HepG2 (cell line): ENCODE measurements around the gene IL17RC. TPM values are rescaled to one million over a fixed set of nuclear protein-coding genes. Genes with fewer than 3 reads are reported as not detected.

Source experiments
- ARHGAP35 ChIP-seq: sonication (generic); formaldehyde crosslinking; IDR thresholded peaks from 2 replicates; pipeline ENCODE4 v1.9.0; 2022; ENCODE audit warnings: mild to moderate bottlenecking, inconsistent platforms, moderate library complexity, missing genetic modification reagents, borderline replicate concordance
- ARNTL ChIP-seq: sonication (generic); formaldehyde crosslinking; IDR thresholded peaks from 2 replicates; pipeline ENCODE4 v1.4.0; 2020; ENCODE audit warnings: mild to moderate bottlenecking, missing genetic modification reagents
- CC2D1A ChIP-seq: sonication (generic); formaldehyde crosslinking; IDR thresholded peaks from 2 replicates; pipeline ENCODE4 v1.8.1; 2023; ENCODE audit warnings: mild to moderate bottlenecking, missing genetic modification reagents
- CENPT ChIP-seq: sonication (generic); formaldehyde crosslinking; IDR thresholded peaks from 2 replicates; pipeline ENCODE4 v1.8.0; 2022; ENCODE audit warnings: low read depth, mild to moderate bottlenecking, moderate library complexity, missing genetic modification reagents
- DMAP1 ChIP-seq: IDR thresholded peaks from 2 replicates; pipeline ENCODE4 v1.6.1; 2016
- ETV5 ChIP-seq: IDR thresholded peaks from 2 replicates; pipeline ENCODE4 v1.6.1; 2018; ENCODE audit warnings: missing biosample characterization, missing genetic modification reagents, inconsistent platforms, borderline replicate concordance
- GZF1 ChIP-seq: sonication (generic); formaldehyde crosslinking; IDR thresholded peaks from 2 replicates; pipeline ENCODE4 v1.5.1; 2020; ENCODE audit warnings: mild to moderate bottlenecking, missing genetic modification reagents
- HDAC1 ChIP-seq: sonication (generic); formaldehyde crosslinking; IDR thresholded peaks from 2 replicates; pipeline ENCODE4 v1.5.1; 2020; ENCODE audit warnings: mild to moderate bottlenecking, missing genetic modification reagents
- JUND ChIP-seq: sonication (generic); formaldehyde crosslinking; IDR thresholded peaks from 2 replicates; pipeline ENCODE4 v1.8.0; 2022; ENCODE audit warnings: mild to moderate bottlenecking, missing genetic modification reagents
- MTF1 ChIP-seq: sonication (generic); formaldehyde crosslinking; IDR thresholded peaks from 2 replicates; pipeline ENCODE4 v1.5.0; 2020; ENCODE audit warnings: missing genetic modification reagents
- PAWR ChIP-seq: sonication (generic); formaldehyde crosslinking; IDR thresholded peaks from 2 replicates; pipeline ENCODE4 v1.4.0; 2020; ENCODE audit warnings: missing genetic modification reagents, mild to moderate bottlenecking, borderline replicate concordance
- PHB2 ChIP-seq: fragments of 450-650 bp; IDR thresholded peaks from 2 replicates; pipeline ENCODE4 v1.6.1; 2018; ENCODE audit not compliant: partially characterized antibody
- POGZ ChIP-seq: sonication (generic); formaldehyde crosslinking; IDR thresholded peaks from 2 replicates; pipeline ENCODE4 v1.4.0; 2020; ENCODE audit warnings: mild to moderate bottlenecking, missing genetic modification reagents
- SAP130 ChIP-seq: IDR thresholded peaks from 2 replicates; pipeline ENCODE4 v1.6.1; 2016; ENCODE audit warnings: low read depth
- SOX13 ChIP-seq, 3 experiments: fragments of 450-650 bp in 1 of 3; sonication (generic) in 1 of 3; formaldehyde crosslinking in 1 of 3; IDR thresholded peaks in 2 of 3; conservative IDR thresholded peaks in 1 of 3; 2 replicates each; pipeline versions ENCODE4 v1.5.0 to v1.6.1; 2016 to 2020; ENCODE audit warnings: antibody characterized with exemption in 1 of 3, mild to moderate bottlenecking in 1 of 3, missing compliant biosample characterization in 1 of 3, missing genetic modification reagents in 1 of 3, moderate library complexity in 1 of 3
- SRF ChIP-seq: IDR thresholded peaks from 2 replicates; pipeline ENCODE4 v1.6.1; 2011; ENCODE audit warnings: mild to moderate bottlenecking, low read depth, low read length, moderate library complexity
- TAF1 ChIP-seq: sonication (generic); formaldehyde crosslinking; IDR thresholded peaks from 2 replicates; pipeline ENCODE4 v1.4.0; 2020; ENCODE audit warnings: missing genetic modification reagents
- ZFP82 ChIP-seq: sonication (generic); formaldehyde crosslinking; IDR thresholded peaks from 2 replicates; pipeline ENCODE4 v1.5.1; 2020; ENCODE audit warnings: mild to moderate bottlenecking, missing genetic modification reagents, borderline replicate concordance
- ZNF207 ChIP-seq: fragments of 450-650 bp; IDR thresholded peaks from 2 replicates; pipeline ENCODE4 v1.6.1; 2016; ENCODE audit warnings: antibody characterized with exemption, borderline replicate concordance
- ZNF282 ChIP-seq: fragments of 450-650 bp; IDR thresholded peaks from 2 replicates; pipeline ENCODE4 v1.6.1; 2018; ENCODE audit not compliant: partially characterized antibody
- ZNF557 ChIP-seq: sonication (generic); formaldehyde crosslinking; IDR thresholded peaks from 2 replicates; pipeline ENCODE4 v1.4.0; 2020; ENCODE audit warnings: missing genetic modification reagents
- ZNF607 ChIP-seq: sonication (generic); formaldehyde crosslinking; IDR thresholded peaks from 2 replicates; pipeline ENCODE4 v1.5.1; 2020; ENCODE audit warnings: missing genetic modification reagents, mild to moderate bottlenecking, borderline replicate concordance
- ZSCAN29 ChIP-seq: sonication (generic); formaldehyde crosslinking; conservative IDR thresholded peaks from 2 replicates; pipeline ENCODE4 v1.4.0; 2020; ENCODE audit warnings: mild to moderate bottlenecking, missing genetic modification reagents
- ZSCAN31 ChIP-seq: sonication (generic); formaldehyde crosslinking; IDR thresholded peaks from 2 replicates; pipeline ENCODE4 v1.5.0; 2020; ENCODE audit warnings: low read depth, mild to moderate bottlenecking, missing genetic modification reagents
- polyA plus RNA-seq, 8 experiments: library from polyadenylated mRNA; depleted of rRNA in 3 of 8; stranded (reverse) in 7 of 8; unstranded in 1 of 8; fragments of >200 nt; fragmentation: Illumina TruSeq in 4 of 8; extraction: Trizol in 4 of 8; gene quantifications; 2 replicates each; pipeline versions ENCODE4 v1.2.1 to v1.2.3, GENCODE V29; 2011 to 2016; ENCODE audit warnings: low read depth in 4 of 8, missing spikeins in 1 of 8, mixed read lengths in 1 of 8; ENCODE audit not compliant: insufficient read depth in 1 of 8
- total RNA-seq, 5 experiments: library from RNA; depleted of rRNA; stranded (reverse); fragments of >200 nt; fragmentation: Illumina TruSeq; extraction: Trizol; gene quantifications; 2 replicates each; pipeline ENCODE4 v1.2.3, GENCODE V29; 2016; ENCODE audit warnings: low read depth in 1 of 5
- TF ChIP-seq, protein P1 (sequence below): sonication (generic); formaldehyde crosslinking; IDR thresholded peaks from 2 replicates; pipeline ENCODE4 v1.4.0; 2020; ENCODE audit warnings: missing genetic modification reagents
- TF ChIP-seq, protein P2 (sequence below): sonication (generic); formaldehyde crosslinking; IDR thresholded peaks from 2 replicates; pipeline ENCODE4 v1.4.0; 2020; ENCODE audit warnings: missing genetic modification reagents

Gene IL17RC
- total and polyA plus RNA-seq, 2 of the 13 experiments (the other 11 are each of a cell fraction or from before 2014, with no cell fraction given) = 20.7 to 24.0 TPM

DNA sequence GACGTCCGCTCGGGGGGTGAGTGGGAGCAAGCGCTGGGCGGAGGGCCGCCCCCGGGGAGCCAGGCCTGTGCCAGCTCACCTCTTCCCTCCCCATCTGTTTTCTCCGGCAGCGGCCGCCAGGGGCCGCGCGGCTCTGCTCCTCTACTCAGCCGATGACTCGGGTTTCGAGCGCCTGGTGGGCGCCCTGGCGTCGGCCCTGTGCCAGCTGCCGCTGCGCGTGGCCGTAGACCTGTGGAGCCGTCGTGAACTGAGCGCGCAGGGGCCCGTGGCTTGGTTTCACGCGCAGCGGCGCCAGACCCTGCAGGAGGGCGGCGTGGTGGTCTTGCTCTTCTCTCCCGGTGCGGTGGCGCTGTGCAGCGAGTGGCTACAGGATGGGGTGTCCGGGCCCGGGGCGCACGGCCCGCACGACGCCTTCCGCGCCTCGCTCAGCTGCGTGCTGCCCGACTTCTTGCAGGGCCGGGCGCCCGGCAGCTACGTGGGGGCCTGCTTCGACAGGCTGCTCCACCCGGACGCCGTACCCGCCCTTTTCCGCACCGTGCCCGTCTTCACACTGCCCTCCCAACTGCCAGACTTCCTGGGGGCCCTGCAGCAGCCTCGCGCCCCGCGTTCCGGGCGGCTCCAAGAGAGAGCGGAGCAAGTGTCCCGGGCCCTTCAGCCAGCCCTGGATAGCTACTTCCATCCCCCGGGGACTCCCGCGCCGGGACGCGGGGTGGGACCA lies 16.1 kb downstream of the IL17RC start (continued):
- TF ChIP-seq PHB2 (no peak), ZFP82 (no peak), ZSCAN29 (CRISPR knock-in tag) (no peak), POGZ (peak; percentile 68), ZSCAN31 (CRISPR knock-in tag) (peak; percentile 77; the same call in 1 of the 2 replicates), ZNF207 (no peak), TAF1 (CRISPR knock-in tag) (peak; percentile 54), JUND (CRISPR knock-in tag) (0 out of 2 replicates have a peak, but pooled peaks have one; percentile 48), ARNTL (CRISPR knock-in tag) (no peak), ZNF607 (CRISPR knock-in tag) (0 out of 2 replicates have a peak, but pooled peaks have one; percentile 33), CC2D1A (peak; percentile 27; the same call in 1 of the 2 replicates), GZF1 (CRISPR knock-in tag) (no peak), MTF1 (CRISPR knock-in tag) (0 out of 2 replicates have a peak, but pooled peaks have one; percentile 45), DMAP1 (CRISPR knock-in tag) (peak; percentile 48), SAP130 (CRISPR knock-in tag) (peak; percentile 28; the same call in 1 of the 2 replicates), CENPT (CRISPR knock-in tag) (no peak), ZNF282 (no peak), PAWR (CRISPR knock-in tag) (no peak), ARHGAP35 (no peak), SRF (no peak), ZNF557 (peak; percentile 42; the same call in 1 of the 2 replicates), SOX13 (IDR thresholded peaks at IDR 0.05) (no peak), SOX13 (CRISPR knock-in tag; conservative IDR thresholded peaks at IDR 0.05 in 1 of 2, IDR thresholded peaks at IDR 0.05 in 1 of 2) (0 out of 4 replicates have a peak, but pooled peaks of 1 of the 2 experiments have one; percentile 16), ETV5 (0 out of 2 replicates have a peak, but pooled peaks have one; percentile 3), HDAC1 (CRISPR knock-in tag) (peak; percentile 78)
- TF ChIP-seq, protein P1, sequence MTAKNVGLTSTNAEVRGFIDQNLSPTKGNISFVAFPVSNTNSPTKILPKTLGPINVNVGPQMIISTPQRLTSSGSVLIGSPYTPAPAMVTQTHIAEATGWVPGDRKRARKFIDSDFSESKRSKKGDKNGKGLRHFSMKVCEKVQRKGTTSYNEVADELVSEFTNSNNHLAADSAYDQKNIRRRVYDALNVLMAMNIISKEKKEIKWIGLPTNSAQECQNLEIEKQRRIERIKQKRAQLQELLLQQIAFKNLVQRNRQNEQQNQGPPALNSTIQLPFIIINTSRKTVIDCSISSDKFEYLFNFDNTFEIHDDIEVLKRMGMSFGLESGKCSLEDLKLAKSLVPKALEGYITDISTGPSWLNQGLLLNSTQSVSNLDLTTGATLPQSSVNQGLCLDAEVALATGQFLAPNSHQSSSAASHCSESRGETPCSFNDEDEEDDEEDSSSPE (CRISPR knock-in tag) = 0 out of 2 replicates have a peak, but pooled peaks have one; percentile 25
- TF ChIP-seq, protein P2, sequence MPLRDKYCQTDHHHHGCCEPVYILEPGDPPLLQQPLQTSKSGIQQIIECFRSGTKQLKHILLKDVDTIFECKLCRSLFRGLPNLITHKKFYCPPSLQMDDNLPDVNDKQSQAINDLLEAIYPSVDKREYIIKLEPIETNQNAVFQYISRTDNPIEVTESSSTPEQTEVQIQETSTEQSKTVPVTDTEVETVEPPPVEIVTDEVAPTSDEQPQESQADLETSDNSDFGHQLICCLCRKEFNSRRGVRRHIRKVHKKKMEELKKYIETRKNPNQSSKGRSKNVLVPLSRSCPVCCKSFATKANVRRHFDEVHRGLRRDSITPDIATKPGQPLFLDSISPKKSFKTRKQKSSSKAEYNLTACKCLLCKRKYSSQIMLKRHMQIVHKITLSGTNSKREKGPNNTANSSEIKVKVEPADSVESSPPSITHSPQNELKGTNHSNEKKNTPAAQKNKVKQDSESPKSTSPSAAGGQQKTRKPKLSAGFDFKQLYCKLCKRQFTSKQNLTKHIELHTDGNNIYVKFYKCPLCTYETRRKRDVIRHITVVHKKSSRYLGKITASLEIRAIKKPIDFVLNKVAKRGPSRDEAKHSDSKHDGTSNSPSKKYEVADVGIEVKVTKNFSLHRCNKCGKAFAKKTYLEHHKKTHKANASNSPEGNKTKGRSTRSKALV (CRISPR knock-in tag) = peak; percentile 95
